ENCODE measurements around the gene ATG13. TPM values are rescaled to one million over a fixed set of nuclear protein-coding genes. Genes with fewer than 3 reads are reported as not detected.
A peak's percentile ranks its signal among the peaks of the same experiment; 100 is the strongest.

ATG13 gene
- total RNA-seq, 2 experiments from 2014 or later: 95.7 to 102 TPM

- DNase-seq (no peak), ATAC-seq (ENCODE audit: poor library complexity) (no peak)
- ChIA-PET CTCF (no interaction called here), POLR2A (no interaction called here)
- no peaks in the 10 kb centered on the region for H3K9me3 Mint-ChIP-seq
- intact Hi-C loops (cut with DNase I, micrococcal nuclease): no loop called here
- H3K36me3 Mint-ChIP-seq (ENCODE audit: low read depth): peaks cover 63% of the 10 kb centered on the region
- no peaks in the 10 kb centered on the region for H3K27me3 ChIP-seq (ENCODE audit: control insufficient read depth in 1 of 2, insufficient read depth in 2 of 2, low read length in 2 of 2)
- no peak overlapping the region for H3K4me3 ChIP-seq (ENCODE audit: low read length)
- H3K27me3 Mint-ChIP-seq: no peaks in the 10 kb centered on the region
- H3K4me1 Mint-ChIP-seq (ENCODE audit: low read depth): peaks cover 34% of the 10 kb centered on the region
- peaks cover 60% of the 10 kb centered on the region for H3K36me3 ChIP-seq (ENCODE audit: insufficient read depth, low read length)
- no peaks in the 10 kb centered on the region for H3K9me3 ChIP-seq (ENCODE audit: control insufficient read depth in 1 of 2, insufficient read depth in 1 of 2, low read length in 2 of 2)
- H3K4me3 Mint-ChIP-seq: no peak overlapping the region
- no peak overlapping the region for H3K27ac Mint-ChIP-seq
- no peak overlapping the region for H3K27ac ChIP-seq (ENCODE audit: low read depth in 1 of 2, low read length in 2 of 2)
- no peak for TF ChIP-seq CTCF (IDR thresholded peaks at IDR 0.05)
- H3K4me1 ChIP-seq (ENCODE audit: insufficient read depth, low read length): peaks cover 41% of the 10 kb centered on the region
Observed at GRCh38 chr11:46678741-46679130, 61.4 kb downstream of the ATG13 start.

- no peak for ATAC-seq (ENCODE audit: poor library complexity)
- Histone ChIP-seq H3K9me3 (ENCODE audit: control insufficient read depth in 1 of 2, insufficient read depth in 1 of 2, low read length in 2 of 2) (no peaks in the 10 kb centered on the region), H3K36me3 (ENCODE audit: insufficient read depth, low read length) (peaks cover 65% of the 10 kb centered on the region), H3K4me1 (ENCODE audit: insufficient read depth, low read length) (peaks cover 36% of the 10 kb centered on the region), H3K27me3 (ENCODE audit: control insufficient read depth in 1 of 2, insufficient read depth in 2 of 2, low read length in 2 of 2) (no peaks in the 10 kb centered on the region), H3K27ac (ENCODE audit: low read depth in 1 of 2, low read length in 2 of 2) (no peak overlapping the region), H3K4me3 (ENCODE audit: low read length) (no peak overlapping the region)
- TF ChIP-seq CTCF (IDR thresholded peaks at IDR 0.05): no peak
- ChIA-PET CTCF (no interaction called here), POLR2A (no interaction called here)
- Mint-ChIP-seq H3K4me1 (ENCODE audit: low read depth) (peaks cover 26% of the 10 kb centered on the region), H3K27ac (no peak overlapping the region), H3K9me3 (no peaks in the 10 kb centered on the region), H3K27me3 (no peaks in the 10 kb centered on the region), H3K4me3 (no peak overlapping the region), H3K36me3 (ENCODE audit: low read depth) (peaks cover 68% of the 10 kb centered on the region)
- intact Hi-C loops (cut with DNase I, micrococcal nuclease): no loop called here
- DNase-seq: peak in 1 of 14 experiments; percentile 12
Observed at GRCh38 chr11:46679241-46680163, 62.1 kb downstream of the ATG13 start.

- Mint-ChIP-seq H3K27ac (no peak overlapping the region), H3K27me3 (no peaks in the 10 kb centered on the region), H3K36me3 (ENCODE audit: low read depth) (peaks cover 71% of the 10 kb centered on the region), H3K4me1 (ENCODE audit: low read depth) (peaks cover 19% of the 10 kb centered on the region), H3K9me3 (no peaks in the 10 kb centered on the region), H3K4me3 (no peak overlapping the region)
- no peak overlapping the region for H3K4me3 ChIP-seq (ENCODE audit: low read length)
- POLR2A ChIA-PET: no interaction called here
- peaks cover 28% of the 10 kb centered on the region for H3K4me1 ChIP-seq (ENCODE audit: insufficient read depth, low read length)
- no peaks in the 10 kb centered on the region for H3K27me3 ChIP-seq (ENCODE audit: control insufficient read depth in 1 of 2, insufficient read depth in 2 of 2, low read length in 2 of 2)
- CTCF ChIA-PET: interaction anchor here (1.4 kb wide), 1 partner anchor 9 kb away, joined by 3 read pairs; no protein-coding TSS in a partner anchor
- TF ChIP-seq CTCF (IDR thresholded peaks at IDR 0.05): no peak
- intact Hi-C loops (cut with DNase I, micrococcal nuclease): no loop called here
- no peak for DNase-seq
- no peak overlapping the region for H3K27ac ChIP-seq (ENCODE audit: low read depth in 1 of 2, low read length in 2 of 2)
- no peak for ATAC-seq (ENCODE audit: poor library complexity)
- H3K9me3 ChIP-seq (ENCODE audit: control insufficient read depth in 1 of 2, insufficient read depth in 1 of 2, low read length in 2 of 2): no peaks in the 10 kb centered on the region
- H3K36me3 ChIP-seq (ENCODE audit: insufficient read depth, low read length): peaks cover 66% of the 10 kb centered on the region
Observed at GRCh38 chr11:46680164-46680760, 62.9 kb downstream of the ATG13 start.

All from CD4-positive, alpha-beta T cell (primary cell).